Osteoblast (primary cell): ENCODE measurements around the gene HOXB9. TPM values are rescaled to one million over a fixed set of nuclear protein-coding genes. Genes with fewer than 3 reads are reported as not detected.
A peak's percentile ranks its signal among the peaks of the same experiment; 100 is the strongest.

Source experiments
- DNase-seq: peaks from one replicate; pipeline ENCODE4 v3.0.0; 2011; ENCODE audit warnings: low spot score, mixed read lengths; ENCODE audit not compliant: insufficient read length; ENCODE audit errors: missing footprints
- H2AFZ ChIP-seq: 2 replicates; pipeline ENCODE4 v1.6.0; 2011; ENCODE audit warnings: mild to moderate bottlenecking, low read length
- H3K27ac ChIP-seq: 2 replicates; pipeline ENCODE4 v1.5.1; 2011; ENCODE audit warnings: mild to moderate bottlenecking, low read depth, low read length, moderate library complexity
- H3K27me3 ChIP-seq: 2 replicates; pipeline ENCODE4 v1.6.0; 2012; ENCODE audit warnings: mild to moderate bottlenecking, control low read depth, inconsistent platforms, low read length, moderate library complexity; ENCODE audit not compliant: insufficient read depth
- H3K36me3 ChIP-seq: 2 replicates; pipeline ENCODE4 v1.5.1; 2011; ENCODE audit warnings: mild to moderate bottlenecking, low read length, control low read depth, moderate library complexity; ENCODE audit not compliant: insufficient read depth
- H3K4me1 ChIP-seq: 2 replicates; pipeline ENCODE4 v1.5.1; 2011; ENCODE audit warnings: mild to moderate bottlenecking, low read length, control low read depth, moderate library complexity; ENCODE audit not compliant: insufficient read depth
- H3K4me2 ChIP-seq: 2 replicates; pipeline ENCODE4 v1.6.0; 2011; ENCODE audit warnings: mild to moderate bottlenecking, low read length; ENCODE audit not compliant: insufficient read depth
- H3K4me3 ChIP-seq: fragments of 200-600 bp; sonication (generic); 3 replicates; pipeline ENCODE4 v1.5.1; 2012; ENCODE audit warnings: mild to moderate bottlenecking, low read length, inconsistent platforms; ENCODE audit not compliant: insufficient read depth
- H3K79me2 ChIP-seq: 2 replicates; pipeline ENCODE4 v1.6.0; 2012; ENCODE audit warnings: mild to moderate bottlenecking, low read length, control low read depth, inconsistent platforms; ENCODE audit not compliant: insufficient read depth
- H3K9me3 ChIP-seq: 2 replicates; pipeline ENCODE4 v1.5.1; 2011; ENCODE audit warnings: low read depth, low read length, control low read depth
- H4K20me1 ChIP-seq: 2 replicates; pipeline ENCODE4 v1.6.0; 2012; ENCODE audit warnings: mild to moderate bottlenecking, low read length, control low read depth; ENCODE audit not compliant: insufficient read depth
- total RNA-seq: library from RNA; depleted of rRNA; stranded (reverse); fragments of >200 nt; gene quantifications from 2 replicates; pipeline ENCODE4 v1.2.3, GENCODE V29; 2012
- TF ChIP-seq, protein P1 (sequence below): IDR thresholded peaks from 2 replicates; pipeline ENCODE4 v1.5.1; 2011; ENCODE audit warnings: mild to moderate bottlenecking, low read depth, low read length, moderate library complexity; ENCODE audit errors: extremely low read depth

Gene HOXB9
- total RNA-seq, 1 donor: not detected

DNA sequence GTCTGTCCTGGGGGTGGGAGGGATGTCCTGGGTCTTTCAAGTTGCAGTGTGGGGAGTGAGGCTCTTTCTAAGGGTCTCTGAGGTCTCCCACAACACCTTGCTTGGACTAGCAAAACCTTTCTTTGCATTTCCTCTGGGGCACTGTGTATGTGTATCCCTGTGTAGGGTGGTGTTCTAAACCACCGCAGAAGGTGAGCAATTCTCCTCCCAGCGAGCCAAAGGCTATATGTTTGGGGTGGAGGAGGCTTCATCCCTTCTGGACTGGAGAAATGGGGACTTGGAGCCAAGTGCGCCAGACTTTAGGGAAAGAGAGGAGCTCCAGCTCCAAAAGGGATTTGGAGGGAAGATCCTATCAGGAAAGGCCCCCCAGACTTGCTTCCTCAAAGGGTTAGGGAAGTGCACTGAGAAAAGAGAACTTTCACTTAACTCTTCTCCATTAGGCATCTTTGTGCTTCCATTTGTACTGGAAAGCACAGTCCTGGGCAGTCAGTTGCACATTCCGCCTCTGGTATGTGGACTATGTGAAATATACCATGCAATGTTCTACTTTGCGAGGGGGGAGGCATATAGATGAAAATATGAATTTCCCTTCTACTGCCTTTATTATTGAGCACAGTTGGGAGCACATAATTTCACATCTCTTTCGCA lies 18.9 kb upstream of the HOXB9 start:
- Histone ChIP-seq H3K27ac (no peak overlapping the region), H4K20me1 (no peaks in the 10 kb centered on the region), H3K4me3 (no peak overlapping the region), H3K9me3 (no peaks in the 10 kb centered on the region), H3K36me3 (no peaks in the 10 kb centered on the region), H3K79me2 (no peaks in the 10 kb centered on the region), H3K4me2 (no peak overlapping the region), H3K4me1 (peaks cover 3% of the 10 kb centered on the region), H3K27me3 (peaks cover 97% of the 10 kb centered on the region), H2AFZ (no peak overlapping the region)
- TF ChIP-seq, protein P1, sequence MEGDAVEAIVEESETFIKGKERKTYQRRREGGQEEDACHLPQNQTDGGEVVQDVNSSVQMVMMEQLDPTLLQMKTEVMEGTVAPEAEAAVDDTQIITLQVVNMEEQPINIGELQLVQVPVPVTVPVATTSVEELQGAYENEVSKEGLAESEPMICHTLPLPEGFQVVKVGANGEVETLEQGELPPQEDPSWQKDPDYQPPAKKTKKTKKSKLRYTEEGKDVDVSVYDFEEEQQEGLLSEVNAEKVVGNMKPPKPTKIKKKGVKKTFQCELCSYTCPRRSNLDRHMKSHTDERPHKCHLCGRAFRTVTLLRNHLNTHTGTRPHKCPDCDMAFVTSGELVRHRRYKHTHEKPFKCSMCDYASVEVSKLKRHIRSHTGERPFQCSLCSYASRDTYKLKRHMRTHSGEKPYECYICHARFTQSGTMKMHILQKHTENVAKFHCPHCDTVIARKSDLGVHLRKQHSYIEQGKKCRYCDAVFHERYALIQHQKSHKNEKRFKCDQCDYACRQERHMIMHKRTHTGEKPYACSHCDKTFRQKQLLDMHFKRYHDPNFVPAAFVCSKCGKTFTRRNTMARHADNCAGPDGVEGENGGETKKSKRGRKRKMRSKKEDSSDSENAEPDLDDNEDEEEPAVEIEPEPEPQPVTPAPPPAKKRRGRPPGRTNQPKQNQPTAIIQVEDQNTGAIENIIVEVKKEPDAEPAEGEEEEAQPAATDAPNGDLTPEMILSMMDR: no peak
- peak; percentile 62 for DNase-seq

DNA sequence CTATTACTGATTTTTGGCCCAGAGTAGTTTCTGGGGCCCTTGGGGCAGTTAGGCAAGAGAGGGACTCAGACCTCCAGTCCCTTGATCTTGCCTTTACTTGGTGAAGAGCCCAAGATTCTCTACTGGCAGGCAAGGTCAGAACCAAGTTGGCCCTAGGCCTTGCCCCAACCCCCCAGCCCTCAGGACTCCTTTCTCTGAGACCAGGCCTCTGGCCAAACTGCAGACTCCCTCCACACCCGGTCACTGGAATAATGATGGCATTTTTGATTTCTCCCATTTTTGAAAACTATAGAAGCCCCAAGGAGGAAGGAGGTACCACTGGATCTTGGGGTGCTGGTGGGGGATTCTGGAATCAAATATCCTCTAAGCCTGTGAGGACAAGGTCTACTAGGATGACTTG lies 18.0 kb upstream of the HOXB9 start:
- Histone ChIP-seq H4K20me1 (no peaks in the 10 kb centered on the region), H3K9me3 (no peaks in the 10 kb centered on the region), H3K4me1 (peaks cover 3% of the 10 kb centered on the region), H3K27ac (no peak overlapping the region), H3K36me3 (no peaks in the 10 kb centered on the region), H2AFZ (no peak overlapping the region), H3K79me2 (no peaks in the 10 kb centered on the region), H3K4me2 (no peak overlapping the region), H3K4me3 (no peak overlapping the region), H3K27me3 (peaks cover 97% of the 10 kb centered on the region)
- DNase-seq: no peak
- TF ChIP-seq, protein P1: no peak

DNA sequence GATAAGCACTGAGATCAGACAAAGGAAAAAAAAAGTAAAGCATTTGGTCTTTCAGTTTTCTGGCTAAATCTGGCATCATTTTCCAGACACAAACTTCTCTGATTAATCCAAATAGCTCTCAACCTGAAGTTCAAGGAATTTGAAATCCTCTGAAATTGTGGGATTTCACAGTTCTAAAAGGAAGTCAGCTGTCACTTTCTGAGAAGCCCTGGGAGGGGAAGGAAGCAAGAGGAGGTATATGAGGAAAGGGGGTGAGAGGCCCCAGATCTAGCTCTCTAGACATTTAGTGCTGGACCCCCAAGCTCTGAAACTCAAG lies 17.5 kb upstream of the HOXB9 start:
- Histone ChIP-seq H2AFZ (no peak overlapping the region), H3K79me2 (no peaks in the 10 kb centered on the region), H3K36me3 (no peaks in the 10 kb centered on the region), H3K4me3 (no peak overlapping the region), H3K27ac (no peak overlapping the region), H3K4me1 (peaks cover 3% of the 10 kb centered on the region), H4K20me1 (no peaks in the 10 kb centered on the region), H3K9me3 (no peaks in the 10 kb centered on the region), H3K27me3 (peaks cover 98% of the 10 kb centered on the region), H3K4me2 (no peak overlapping the region)
- TF ChIP-seq, protein P1: no peak
- peak; percentile 54 for DNase-seq

DNA sequence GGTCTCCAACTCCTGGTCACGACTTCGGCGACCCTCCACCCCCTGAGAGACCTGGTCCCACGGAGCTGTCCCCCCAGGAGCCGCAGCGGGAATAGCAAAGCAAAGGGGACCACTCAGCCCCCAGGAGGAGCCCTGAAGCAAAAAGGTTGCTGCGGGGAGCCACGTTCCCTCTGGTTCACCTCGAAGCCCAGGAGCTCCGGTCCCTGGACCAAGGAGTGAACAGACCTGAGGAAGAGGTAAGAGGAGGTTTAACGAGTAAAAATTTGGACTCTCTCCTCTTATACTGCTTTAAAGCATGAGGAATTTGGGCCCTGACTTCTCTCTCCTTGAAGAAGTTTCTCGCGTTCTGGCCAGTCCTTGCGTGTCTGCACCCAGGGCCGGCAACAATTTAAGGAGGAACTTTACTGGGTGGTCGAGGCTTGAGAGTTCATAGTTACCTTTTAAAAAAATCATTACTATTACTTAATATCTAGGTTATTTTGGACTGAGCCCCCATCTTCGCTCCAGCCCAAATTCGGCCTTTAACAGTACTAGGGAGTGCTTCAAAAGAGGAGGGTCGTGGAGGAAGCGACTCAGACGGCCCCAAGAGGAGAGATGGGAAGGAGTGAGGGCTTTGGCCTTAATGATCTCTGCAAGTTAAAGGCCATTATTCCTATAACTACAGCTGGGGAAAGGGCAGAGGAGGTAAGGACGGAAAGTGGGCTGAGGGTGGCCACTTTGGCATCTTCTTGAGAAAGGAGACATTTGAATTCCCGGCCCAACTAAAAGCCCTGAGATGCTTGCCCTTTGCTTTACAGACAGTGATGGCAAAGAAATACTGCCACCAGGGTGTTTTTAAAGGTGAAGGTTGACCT lies 16.9 kb upstream of the HOXB9 start:
- Histone ChIP-seq H3K4me1 (peaks cover 3% of the 10 kb centered on the region), H3K9me3 (no peaks in the 10 kb centered on the region), H3K27me3 (peaks cover 98% of the 10 kb centered on the region), H2AFZ (no peak overlapping the region), H3K27ac (no peak overlapping the region), H3K4me3 (no peak overlapping the region), H3K36me3 (no peaks in the 10 kb centered on the region), H3K4me2 (no peak overlapping the region), H4K20me1 (no peaks in the 10 kb centered on the region), H3K79me2 (no peaks in the 10 kb centered on the region)
- TF ChIP-seq, protein P1: no peak
- peak; percentile 73 for DNase-seq
